GM21360 (cell line): Measurements from ENCODE around the gene ANO2.
"Not testable (repeated sequence)": the region's sequence is repeated elsewhere in the genome, so short reads cannot be mapped to it uniquely, and the experiment has no call there.

Experiments
- ATAC-seq: cut with Tn5 transposase; IDR thresholded peaks from one replicate; pipeline ENCODE4 v1.9.1; 2021; ENCODE audit warnings: mild to moderate bottlenecking, moderate library complexity; ENCODE audit not compliant: unreplicated experiment

Gene ANO2

DNA sequence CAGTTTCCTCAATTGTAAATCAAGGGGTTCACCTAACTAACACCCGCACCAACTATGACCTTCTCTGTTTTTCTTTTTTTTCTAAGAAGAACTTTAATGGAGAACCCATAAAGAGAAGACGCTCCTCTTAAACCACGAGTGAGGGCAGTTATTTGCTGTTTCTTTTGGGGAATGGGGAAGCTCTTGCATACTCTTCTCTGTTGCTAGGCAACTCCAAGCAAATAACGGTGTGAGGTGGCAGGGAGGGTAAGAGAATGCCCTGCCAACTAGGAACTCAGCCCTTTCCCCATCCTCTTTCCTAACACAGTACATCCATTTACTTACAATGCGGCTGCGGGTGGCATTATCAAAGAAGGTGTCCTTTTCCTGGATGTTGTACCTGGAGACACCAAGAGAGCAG, 114.9 kb downstream of the ANO2 start:
- no peak for ATAC-seq

DNA sequence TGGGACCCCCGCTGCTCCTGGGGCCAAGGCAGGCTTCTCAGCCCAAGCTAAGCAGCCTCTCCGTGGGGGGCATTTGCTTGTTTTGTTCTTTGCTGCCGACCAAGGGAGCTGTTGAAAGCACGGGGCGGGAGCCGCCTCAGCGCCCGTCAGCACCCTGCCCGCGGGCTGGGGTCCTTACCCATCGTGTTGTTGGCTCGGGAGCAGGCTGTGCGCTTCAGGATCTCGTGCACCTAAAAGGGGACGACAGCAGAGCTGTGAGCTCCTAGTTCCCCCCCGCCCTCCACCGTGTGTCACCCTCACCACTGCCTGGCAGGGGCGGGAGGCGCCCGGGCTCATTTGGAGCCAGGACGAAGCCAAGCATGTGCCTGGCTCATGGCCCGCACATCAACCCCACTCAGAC, 117.5 kb downstream of the ANO2 start:
- no peak for ATAC-seq

GRCh38 chr12:5825761-5826160, 119.3 kb downstream of the ANO2 start:
- not testable (repeated sequence) for ATAC-seq

- ATAC-seq = not testable (repeated sequence)
These were observed 126.2 kb downstream of the ANO2 start for GRCh38 chr12:5818877-5819276.

GRCh38 chr12:5817246-5817645, 127.8 kb downstream of the ANO2 start:
- ATAC-seq = no peak

DNA sequence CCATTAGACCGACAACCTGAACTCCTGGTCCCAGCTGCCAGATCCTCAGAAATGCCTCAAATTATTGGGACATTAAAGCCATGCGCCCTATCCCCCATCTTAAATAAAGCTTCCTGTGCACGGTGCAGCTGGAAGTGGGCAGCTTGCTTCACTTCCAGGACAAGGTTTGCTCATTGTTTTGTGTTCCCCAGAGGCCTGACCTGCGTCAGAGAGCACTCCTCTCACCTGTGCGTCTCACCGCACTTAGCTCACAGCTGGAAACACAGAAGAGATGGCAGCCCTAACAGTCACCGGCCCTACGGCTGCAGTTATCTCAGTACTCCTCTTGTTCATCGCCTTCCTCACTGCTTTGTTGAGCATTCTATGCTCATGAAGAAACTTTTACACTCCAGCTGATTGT, 135.5 kb downstream of the ANO2 start:
- ATAC-seq = no peak

- no peak for ATAC-seq
These were observed 136.1 kb downstream of the ANO2 start for GRCh38 chr12:5808981-5809380.

DNA sequence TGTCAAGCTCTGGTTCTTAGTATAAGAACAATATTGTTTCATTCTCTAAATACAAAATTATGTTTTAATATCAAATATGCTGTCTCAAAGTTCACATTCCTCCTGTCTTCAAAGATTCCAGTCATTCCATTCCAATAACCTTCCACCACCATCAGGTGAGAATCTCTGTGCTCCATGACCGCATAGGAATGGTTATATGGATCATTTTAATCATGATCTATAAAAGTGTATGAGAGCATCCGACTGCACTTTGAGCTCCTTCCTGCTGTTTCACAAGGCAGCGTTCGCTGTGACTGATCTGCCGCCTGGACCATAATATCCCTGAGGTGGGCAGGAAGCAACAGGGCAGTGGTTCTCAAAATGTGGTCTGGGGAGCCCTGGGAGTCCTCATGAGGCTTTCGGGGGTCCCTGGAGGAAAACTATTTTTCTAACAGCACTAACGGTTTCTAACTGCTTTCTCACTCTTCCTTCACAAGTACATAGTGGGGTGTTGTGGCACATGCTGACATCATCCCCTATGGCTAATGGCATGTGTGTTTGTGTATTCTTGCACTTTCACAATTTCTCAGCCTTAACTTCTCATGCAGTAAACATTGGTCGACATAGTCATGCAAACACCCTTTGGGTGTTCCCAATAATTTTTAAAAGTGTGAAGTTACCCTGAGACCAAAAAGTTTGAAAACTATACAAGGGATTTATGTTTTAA, 137.4 kb downstream of the ANO2 start:
- no peak for ATAC-seq

DNA sequence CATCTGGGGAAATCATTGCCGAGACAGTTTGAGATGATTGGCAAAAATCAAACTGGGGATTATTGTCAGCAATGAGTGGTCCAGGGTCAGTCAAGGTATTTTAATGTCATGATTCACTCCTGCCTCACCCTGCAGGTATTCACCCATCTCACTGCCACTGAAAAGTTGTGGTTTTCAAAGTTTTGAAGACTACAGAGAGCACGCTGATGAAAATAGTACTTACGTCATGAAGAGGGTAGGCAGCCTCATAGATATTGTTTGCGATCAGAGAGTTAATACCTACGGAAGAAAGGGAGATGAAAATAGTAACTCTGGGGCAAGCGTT, 138.0 kb downstream of the ANO2 start:
- no peak for ATAC-seq

DNA sequence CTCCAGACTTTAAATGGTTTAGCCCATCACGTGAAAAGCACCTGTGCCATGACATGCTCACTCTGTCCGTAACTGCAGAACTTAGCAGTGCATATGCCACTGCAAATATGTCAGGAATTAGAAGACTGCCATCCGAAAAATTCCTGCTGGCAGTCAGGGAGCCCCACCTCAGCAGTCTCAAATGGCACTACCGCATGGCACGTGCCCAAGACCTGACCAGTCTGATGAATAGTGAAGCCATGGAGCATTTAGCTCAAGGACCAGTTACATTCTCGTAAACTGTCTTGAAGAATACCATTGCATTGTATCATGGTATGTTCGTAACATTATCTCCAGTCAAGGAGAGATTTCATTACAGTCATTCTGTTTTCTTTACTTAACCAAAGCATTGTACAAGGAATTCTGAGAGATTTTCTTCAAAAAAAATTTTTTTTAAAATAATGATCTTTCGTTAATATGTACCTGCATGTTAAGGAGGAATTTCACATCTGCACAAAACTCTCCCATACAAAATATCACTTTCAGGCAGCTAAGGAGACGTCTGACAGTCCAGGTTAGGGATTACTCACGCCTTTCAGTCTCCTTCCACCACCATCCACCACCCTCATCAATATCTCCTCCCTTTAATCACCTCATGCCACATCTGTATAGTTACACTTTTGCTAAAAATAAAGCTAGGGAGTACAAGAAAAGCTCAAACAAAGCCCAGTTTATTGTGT, 138.5 kb downstream of the ANO2 start:
- ATAC-seq = no peak

GRCh38 chr12:5803532-5803931, 141.5 kb downstream of the ANO2 start:
- ATAC-seq = no peak

DNA sequence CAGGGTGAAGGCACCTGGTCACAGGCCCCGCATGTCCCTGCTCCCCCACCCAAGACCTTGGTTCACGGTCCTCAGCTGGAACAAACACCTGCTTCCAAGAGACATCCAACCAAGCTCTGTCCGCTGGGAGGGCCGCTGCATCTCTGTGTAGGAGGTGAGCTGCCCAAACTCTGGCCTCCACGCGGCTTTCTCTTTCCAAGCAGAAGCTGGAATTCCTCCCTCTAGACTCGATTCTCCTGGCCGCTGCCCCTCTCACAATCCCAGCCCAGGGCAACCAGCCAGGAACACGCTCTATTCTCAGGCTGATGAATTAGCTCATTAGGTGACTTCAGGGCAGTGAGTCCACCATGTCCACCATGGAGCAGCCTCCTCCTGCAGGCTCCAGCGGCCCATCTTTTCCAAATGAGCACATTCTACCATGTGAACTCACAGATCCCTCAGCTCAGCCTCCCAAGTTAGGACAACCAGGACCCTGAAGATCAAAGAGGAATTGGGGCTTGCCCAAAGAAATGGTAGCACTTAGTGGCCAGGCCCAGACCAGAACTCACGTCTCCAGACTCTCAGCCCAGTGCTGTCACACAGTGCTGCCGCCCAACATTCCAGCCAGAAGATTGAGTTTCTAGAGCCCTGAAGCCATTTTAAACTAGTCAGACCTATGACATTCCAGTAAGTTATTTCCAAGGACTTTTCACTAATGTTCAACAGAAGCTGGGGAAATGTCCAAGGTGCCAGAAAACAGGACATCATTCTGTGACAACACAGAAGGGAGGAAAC, 146.6 kb downstream of the ANO2 start:
- ATAC-seq = no peak

GRCh38 chr12:5797661-5798060, 147.4 kb downstream of the ANO2 start:
- no peak for ATAC-seq

DNA sequence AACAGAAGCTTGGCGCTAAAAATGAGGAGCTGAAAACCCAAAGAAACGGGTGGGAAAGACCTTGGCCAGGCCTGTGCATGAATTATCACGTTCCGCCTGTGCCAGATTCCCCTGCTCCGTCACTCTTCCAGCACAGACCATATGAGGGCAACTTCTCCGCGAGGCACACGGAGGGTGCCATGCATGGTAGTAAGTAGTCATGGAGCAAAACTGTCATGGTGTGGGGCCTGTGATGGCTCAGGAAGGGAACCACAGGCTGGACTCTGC, 148.2 kb downstream of the ANO2 start:
- ATAC-seq = no peak

- no peak for ATAC-seq
These were observed 148.7 kb downstream of the ANO2 start for GRCh38 chr12:5796171-5796958.

GRCh38 chr12:5794156-5794555, 150.9 kb downstream of the ANO2 start:
- ATAC-seq = no peak

DNA sequence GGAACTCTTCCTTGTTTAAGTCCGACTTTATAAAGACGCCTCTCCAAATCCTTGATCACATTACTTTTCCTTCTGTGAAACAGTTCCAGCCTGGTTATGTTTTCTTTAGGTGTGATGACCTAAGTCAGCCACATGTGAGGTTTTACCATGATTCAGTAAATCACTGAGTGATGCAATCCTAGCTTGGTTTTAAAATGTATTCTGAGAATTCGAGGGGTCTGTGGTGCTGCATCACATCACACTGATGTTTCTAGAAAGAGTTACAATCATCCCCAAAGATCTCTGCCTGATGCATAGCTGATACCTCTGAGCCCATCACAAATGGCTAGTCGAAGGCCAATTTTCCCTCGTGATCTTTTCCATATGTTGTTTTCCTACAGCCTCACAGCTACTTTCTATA, 152.7 kb downstream of the ANO2 start:
- ATAC-seq = no peak

GRCh38 chr12:5789469-5789968, 155.5 kb downstream of the ANO2 start:
- ATAC-seq = no peak

DNA sequence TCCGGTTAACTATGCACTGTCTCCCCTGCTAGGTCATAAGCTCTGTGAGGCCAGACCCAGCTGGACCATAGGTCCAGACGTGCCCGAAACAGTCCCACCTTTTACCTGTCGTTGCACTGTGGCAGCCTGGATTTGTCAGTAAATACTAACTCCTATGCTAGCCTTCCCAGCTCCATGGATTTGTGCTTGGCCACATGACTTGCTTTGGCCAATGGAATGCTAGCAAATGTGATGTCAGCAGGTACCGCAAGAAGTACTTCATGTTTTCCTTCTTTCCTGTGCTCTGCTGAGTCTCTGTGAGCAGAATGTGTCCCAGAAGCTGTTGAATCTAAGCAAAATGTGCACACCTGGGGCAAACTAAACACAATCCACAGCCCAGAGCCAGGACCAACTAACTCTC, 157.2 kb downstream of the ANO2 start:
- ATAC-seq = no peak

GRCh38 chr12:5785601-5786000, 159.5 kb downstream of the ANO2 start:
- ATAC-seq = no peak

DNA sequence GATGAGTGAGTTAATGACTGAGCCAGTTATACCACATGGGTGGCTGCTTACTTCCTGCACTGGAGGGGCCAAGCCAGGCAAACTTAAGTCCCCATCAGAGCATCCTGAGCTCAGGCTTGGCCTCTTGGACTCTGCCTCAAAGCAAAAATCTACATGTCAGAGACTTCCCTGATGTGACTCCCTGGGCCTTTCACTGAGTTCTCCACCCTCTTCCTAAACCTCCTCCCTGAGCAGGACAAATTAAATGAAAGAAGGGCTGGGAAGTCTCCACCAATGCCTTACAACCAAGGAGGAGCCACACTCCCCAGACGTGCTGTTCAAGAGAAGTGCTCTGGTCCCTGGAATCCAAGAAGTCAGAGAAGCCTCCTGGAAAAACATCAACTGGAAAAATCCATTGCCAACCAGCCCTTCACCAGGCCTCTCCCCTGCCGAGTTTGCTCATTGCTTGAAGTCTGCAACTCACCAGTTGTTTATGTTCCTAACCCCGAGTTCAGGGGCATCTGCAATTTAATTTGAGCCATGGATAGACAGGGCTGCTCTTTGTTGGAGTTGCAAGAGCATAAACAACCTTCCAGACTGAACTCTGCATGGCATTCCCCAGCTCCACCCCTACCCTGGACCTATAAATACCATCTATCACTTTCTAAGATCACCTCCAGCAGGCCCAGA, 160.5 kb downstream of the ANO2 start:
- ATAC-seq = no peak
